GM12892 (cell line): ENCODE results near the gene ADGRB3.

Experiments
- POLR2A ChIP-seq: IDR thresholded peaks from 2 replicates; pipeline ENCODE4 v1.6.1; 2011; ENCODE audit warnings: low read depth, low read length, control low read depth
- POLR2AphosphoS5 ChIP-seq: IDR thresholded peaks from 2 replicates; pipeline ENCODE4 v1.6.1; 2011; ENCODE audit warnings: low read depth, low read length, control low read depth

DNA sequence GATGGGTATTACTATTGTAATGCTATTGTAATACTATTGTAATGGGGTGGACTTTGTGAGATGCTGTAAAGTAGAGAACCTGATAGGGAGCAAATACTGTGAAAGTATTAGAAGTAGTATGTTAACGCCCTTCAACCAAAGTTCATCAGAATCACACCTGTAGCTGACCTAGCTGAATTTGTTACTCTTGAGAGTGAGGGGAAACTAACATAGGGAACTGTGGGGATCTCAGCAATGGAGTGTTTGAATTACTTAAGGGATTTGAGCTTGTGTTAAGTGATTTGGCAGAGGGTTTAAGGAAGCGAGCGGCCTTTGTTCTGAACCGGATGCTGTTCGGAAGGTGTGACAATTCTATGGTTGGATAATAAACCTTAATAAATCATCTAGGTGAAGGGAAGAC lies 312.6 kb downstream of the ADGRB3 start:
- TF ChIP-seq POLR2A (no peak), POLR2AphosphoS5 (no peak)
